Muscle of back (tissue), 11 donors: Measurements from ENCODE around the gene NOP10. TPM values are rescaled to one million over a fixed set of nuclear protein-coding genes. Genes with fewer than 3 reads are reported as not detected.

Source experiments
- DNase-seq, 3 donors: peaks; one replicate each; pipeline versions ENCODE4 v3.0.0 to v3.0.0-alpha.2; 2013
- polyA plus RNA-seq, 10 donors: library from polyadenylated mRNA; unstranded; fragments of 120-200 nt; gene quantifications; one replicate each; pipeline ENCODE4 v1.2.1, GENCODE V29; 2013; ENCODE audit not compliant: insufficient read length in 10 of 10

The NOP10 gene
- polyA plus RNA-seq, 10 donors = 85.2 to 113 (median 101) TPM

GRCh38 chr15:34335176-34336032 lies 7.5 kb downstream of the NOP10 start:
- DNase-seq = no peak

- no peak for DNase-seq
Observed at GRCh38 chr15:34334672-34335071, 8.3 kb downstream of the NOP10 start.

- no peak for DNase-seq
Observed at GRCh38 chr15:34332553-34333120, 10.3 kb downstream of the NOP10 start.

DNA sequence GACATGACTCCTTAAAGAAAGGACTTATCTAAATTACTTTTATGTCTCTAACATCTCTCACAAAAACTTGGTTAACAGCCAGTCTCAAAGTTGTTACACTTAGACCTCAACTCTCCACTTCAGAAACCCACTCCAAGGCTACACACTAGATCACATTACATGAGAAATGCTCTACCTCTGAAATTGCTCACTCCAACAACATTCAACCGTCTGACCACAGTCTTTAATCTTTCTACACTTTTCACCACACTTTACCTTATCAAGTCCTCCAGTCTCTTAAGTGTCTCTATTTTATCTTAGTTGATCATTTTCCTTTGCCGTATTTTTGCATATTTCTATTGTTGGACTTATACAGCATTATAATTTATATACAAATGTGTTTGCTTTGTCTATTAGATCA lies 11.1 kb downstream of the NOP10 start:
- DNase-seq = no peak

GRCh38 chr15:34330279-34330678 lies 12.7 kb downstream of the NOP10 start:
- no peak for DNase-seq

- no peak for DNase-seq
Observed at GRCh38 chr15:34329006-34329405, 13.9 kb downstream of the NOP10 start.

DNA sequence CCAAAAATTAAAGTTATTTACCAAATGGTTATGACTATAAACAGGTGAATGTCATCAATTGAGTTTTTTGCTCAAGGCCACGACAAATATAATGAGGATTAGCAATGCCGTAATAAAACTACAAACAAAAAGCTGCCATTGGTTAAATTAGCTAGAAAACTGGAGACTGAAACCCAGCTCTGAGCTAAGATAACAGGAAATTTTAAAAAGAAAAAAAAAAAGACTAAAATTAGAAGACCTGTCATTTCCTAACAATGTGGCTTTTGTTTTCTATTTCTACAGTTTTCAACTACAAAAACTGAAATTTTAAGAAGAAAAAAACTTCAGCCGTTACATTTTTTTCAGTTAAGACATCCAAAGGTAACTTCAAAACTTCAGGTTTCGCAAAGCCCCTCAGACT lies 15.0 kb downstream of the NOP10 start:
- no peak for DNase-seq

DNA sequence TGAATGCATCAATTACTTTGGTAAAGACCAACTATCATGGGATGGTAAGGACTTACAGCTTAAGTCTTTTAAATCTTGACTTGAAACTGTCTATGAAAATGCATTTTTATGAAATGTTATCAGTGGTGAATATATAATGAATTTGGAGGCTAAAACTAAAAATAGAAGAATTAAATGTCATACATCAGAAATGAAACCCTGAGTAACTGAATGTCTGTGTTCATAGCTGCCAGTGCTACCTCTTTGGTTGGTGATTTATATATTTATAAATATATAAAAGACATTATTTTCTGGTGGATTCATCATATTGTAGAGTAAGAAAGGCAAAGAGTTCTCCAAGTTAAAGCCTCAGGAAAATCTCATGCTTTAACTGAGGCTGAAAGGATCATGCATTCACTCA lies 17.6 kb downstream of the NOP10 start:
- DNase-seq = no peak

GRCh38 chr15:34324933-34325332 lies 18.0 kb downstream of the NOP10 start:
- DNase-seq = no peak

DNA sequence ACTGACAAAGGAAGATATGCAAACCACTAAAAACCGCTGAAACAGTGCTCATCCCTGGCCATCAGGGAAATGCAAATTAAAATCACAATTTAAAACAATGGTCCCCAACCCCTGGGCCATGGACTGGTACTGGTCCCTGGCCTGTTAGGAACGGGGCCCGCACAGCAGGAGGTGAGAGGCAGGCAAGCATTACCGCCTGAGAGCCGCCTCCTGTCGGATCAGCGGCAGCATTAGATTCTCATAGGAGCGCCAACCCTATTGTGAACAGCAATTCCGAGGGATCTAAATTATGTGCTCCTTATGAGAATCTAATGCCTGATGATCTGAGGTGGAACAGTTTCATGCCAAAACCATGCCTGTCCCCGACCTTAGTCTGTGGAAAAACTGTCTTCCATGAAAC lies 19.7 kb downstream of the NOP10 start:
- DNase-seq = no peak

- DNase-seq = peak; percentile 45 to 75 (median 54)
Observed at GRCh38 chr15:34318277-34319079, 24.5 kb downstream of the NOP10 start.

DNA sequence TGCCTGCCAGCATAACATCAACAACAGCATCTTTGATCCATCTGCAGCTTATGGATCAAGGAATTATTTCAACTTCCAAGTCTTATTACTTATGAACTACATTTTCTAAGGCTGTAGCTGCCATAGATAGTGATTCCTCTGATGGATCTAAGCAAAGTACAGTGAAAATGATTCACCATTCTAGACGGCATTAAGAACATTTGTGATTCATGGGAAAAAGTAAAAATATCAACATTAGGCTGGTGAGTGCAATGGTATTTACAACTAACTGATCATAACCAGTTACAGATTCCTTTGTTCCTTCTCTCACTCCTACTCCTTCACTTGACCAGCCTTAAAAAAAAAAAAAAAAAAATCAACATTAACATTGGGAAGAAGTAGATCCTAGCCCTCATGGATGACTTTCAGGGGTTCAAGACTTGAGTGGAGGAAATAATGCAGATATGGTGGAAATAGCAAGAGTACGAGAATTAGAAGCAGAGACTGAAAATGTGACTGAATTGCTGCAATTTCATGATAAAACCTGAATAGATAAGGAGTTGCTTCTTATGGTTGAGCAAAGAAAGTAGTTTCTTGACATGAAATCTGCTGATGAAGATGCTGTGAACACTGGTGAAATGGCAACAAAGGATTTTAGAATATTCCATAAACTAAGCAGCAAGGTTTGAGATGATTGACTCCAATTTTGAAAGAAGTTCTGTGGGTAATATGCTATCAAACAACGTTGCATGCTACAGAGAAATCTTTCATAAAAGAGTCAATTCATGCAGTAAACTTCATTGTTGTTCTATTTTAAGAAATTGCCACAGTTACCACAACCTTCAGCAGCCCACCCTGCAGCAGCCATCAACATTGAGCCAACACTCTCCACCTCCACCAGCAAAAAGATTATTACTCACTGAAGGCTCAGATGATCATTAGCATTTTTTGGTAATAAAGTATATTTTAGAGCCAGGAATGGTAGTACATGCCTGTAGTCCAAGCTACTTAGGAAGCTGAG lies 28.1 kb downstream of the NOP10 start:
- DNase-seq = no peak

GRCh38 chr15:34311563-34311962 lies 31.4 kb downstream of the NOP10 start:
- no peak for DNase-seq

GRCh38 chr15:34304613-34305012 lies 38.3 kb downstream of the NOP10 start:
- DNase-seq = peak in 1 of 3 donors; percentile 10

- DNase-seq = no peak
Observed at GRCh38 chr15:34301058-34301457, 41.9 kb downstream of the NOP10 start.

- DNase-seq = no peak
Observed at GRCh38 chr15:34297059-34297458, 45.9 kb downstream of the NOP10 start.

DNA sequence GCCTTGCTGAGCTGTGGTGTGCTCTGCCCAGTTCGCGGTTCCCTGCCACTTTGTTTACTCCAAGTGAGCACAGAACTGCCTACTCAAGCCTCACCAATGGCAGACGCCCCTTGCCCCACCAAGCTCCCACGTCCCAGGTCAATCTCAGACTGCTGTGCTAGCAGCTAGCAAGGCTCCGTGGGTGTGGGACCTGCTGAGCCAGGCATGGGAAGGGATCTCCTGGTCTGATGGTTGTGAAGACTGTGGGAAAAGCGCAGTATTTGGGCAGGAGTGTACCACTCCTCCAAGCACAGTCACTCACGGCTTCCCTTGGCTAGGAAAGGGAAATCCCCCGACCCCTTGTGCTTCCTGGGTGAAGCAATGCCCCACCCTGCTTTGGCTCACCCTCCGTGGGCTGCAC lies 50.3 kb downstream of the NOP10 start:
- DNase-seq = no peak
